ENCODE data around the gene WSCD2. TPM values are rescaled to one million over a fixed set of nuclear protein-coding genes. Genes with fewer than 3 reads are reported as not detected.

The WSCD2 gene
- total and polyA plus RNA-seq, 2 donors (not counting 3 experiments of a cell fraction or from before 2014, with no cell fraction given), result not detected

DNA sequence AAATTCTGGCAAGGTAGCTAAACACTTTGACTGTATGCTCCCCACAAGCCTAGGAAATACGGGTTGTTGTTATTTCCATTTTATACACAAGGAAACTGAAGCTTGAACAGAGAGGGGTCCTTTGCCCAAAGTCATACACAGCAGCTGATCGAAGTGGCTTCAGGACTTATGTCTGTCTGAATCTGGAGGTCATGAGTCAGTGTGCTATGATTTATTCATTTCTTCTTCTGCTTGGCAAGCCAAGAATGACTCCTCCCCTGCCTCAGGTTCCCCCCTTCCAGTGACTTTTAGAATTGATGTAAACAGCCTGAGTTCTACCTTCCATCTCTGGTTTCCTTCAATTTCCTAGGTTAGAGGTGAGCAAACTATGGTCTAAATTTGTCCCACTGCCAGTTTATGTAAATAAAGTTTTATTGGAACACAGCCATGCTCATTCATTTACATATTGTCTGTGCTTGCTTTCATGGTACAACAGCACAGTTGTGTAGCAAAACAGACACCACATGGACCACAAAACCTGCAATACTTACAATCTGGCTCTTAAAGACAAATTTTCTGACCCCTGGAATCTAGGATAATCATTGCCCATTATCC lies 34.9 kb upstream of the WSCD2 start:
- intact Hi-C loops (cut with micrococcal nuclease), result no loop called here
- Histone ChIP-seq H3K4me3 (replicated peaks in 1 of 3; ENCODE audit: insufficient read depth in 1 of 3, low read depth in 1 of 3, low read length in 3 of 3) (no peak overlapping the region), H2AFZ (ENCODE audit: low read depth, low read length) (no peak overlapping the region), H4K20me1 (replicated peaks; ENCODE audit: control insufficient read depth, extremely low read depth, insufficient read depth, low read length) (no peaks in the 10 kb centered on the region), H3K27me3 (ENCODE audit: control insufficient read depth in 2 of 2, insufficient read depth in 2 of 2, low read length in 2 of 2) (no peaks in the 10 kb centered on the region), H3K79me2 (ENCODE audit: control insufficient read depth, insufficient read depth, low read length) (no peaks in the 10 kb centered on the region), H3K4me2 (ENCODE audit: insufficient read depth, low read length) (no peak overlapping the region), H3K9me1 (replicated peaks; ENCODE audit: control insufficient read depth, extremely low read depth, insufficient read depth, low read length) (no peaks in the 10 kb centered on the region), H3K36me3 (ENCODE audit: control insufficient read depth in 2 of 2, extremely low read depth in 1 of 2, insufficient read depth in 2 of 2, low read length in 2 of 2) (no peaks in the 10 kb centered on the region), H3K9me3 (replicated peaks; ENCODE audit: control insufficient read depth, insufficient read depth, low read length) (no peaks in the 10 kb centered on the region), H3K4me1 (ENCODE audit: control insufficient read depth, extremely low read depth, insufficient read depth, low read length) (no peaks in the 10 kb centered on the region), H3K27ac (ENCODE audit: insufficient read depth, low read depth, low read length) (no peak overlapping the region), H3K9ac (replicated peaks; ENCODE audit: extremely low read depth, insufficient read depth, low read length) (no peak overlapping the region)
- FAIRE-seq (no peak), DNase-seq (ENCODE audit: low read depth, low spot score) (no peak)
- dilution Hi-C loops (cut with MboI; ENCODE audit: extremely low pct_ligation_motif_present, low sequenced_read_pairs), result no loop called here
- TF ChIP-seq GATA2 (IDR thresholded peaks at IDR 0.05; ENCODE audit: insufficient read depth, insufficient read length, low read depth, low read length), result no peak
- TF ChIP-seq, protein P1, sequence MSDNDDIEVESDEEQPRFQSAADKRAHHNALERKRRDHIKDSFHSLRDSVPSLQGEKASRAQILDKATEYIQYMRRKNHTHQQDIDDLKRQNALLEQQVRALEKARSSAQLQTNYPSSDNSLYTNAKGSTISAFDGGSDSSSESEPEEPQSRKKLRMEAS (IDR thresholded peaks at IDR 0.05; ENCODE audit: insufficient read depth, insufficient read length), result no peak
- TF ChIP-seq FOS (IDR thresholded peaks at IDR 0.05; ENCODE audit: borderline replicate concordance, insufficient read depth, low read length), result no peak
- CTCF ChIA-PET, result no interaction called here
- POLR2A ChIA-PET, result no interaction called here
- no TSS peak for BruUV-seq (replicated peaks)

DNA sequence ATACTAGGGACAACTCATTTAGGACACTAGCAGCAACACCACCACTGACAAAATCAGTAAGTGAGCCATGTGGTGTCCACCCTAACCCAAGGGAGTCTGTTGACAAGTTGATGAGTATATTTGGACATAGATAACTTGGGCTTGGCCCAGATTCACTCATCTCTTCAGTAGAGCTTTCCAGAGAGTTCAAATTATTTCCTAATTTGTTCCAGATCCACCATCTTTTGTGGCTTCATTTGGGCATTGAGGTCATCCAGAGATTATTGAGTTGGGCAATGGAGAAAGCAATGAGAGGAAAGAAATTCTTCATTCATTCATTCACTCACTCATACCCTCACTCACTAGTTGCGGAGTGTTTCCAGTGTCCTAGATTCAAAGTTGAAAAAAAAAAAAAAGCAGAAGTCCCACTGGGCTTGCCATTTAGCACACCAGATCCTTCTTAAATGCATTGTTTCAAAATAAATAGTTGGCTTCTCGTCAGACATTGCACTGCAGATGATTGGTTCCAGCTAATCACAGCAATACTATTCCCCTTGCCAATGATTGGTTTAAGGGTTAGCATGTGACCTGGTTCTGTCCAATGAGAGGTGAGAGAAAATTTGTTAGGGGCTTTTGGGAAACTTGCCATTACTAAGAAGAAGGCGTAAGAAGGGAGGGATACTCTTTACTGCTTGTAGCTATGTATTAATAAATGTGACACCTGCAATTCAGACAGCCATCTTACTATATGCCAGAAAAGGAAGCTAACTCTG lies 31.8 kb upstream of the WSCD2 start:
- TF ChIP-seq, protein P2, sequence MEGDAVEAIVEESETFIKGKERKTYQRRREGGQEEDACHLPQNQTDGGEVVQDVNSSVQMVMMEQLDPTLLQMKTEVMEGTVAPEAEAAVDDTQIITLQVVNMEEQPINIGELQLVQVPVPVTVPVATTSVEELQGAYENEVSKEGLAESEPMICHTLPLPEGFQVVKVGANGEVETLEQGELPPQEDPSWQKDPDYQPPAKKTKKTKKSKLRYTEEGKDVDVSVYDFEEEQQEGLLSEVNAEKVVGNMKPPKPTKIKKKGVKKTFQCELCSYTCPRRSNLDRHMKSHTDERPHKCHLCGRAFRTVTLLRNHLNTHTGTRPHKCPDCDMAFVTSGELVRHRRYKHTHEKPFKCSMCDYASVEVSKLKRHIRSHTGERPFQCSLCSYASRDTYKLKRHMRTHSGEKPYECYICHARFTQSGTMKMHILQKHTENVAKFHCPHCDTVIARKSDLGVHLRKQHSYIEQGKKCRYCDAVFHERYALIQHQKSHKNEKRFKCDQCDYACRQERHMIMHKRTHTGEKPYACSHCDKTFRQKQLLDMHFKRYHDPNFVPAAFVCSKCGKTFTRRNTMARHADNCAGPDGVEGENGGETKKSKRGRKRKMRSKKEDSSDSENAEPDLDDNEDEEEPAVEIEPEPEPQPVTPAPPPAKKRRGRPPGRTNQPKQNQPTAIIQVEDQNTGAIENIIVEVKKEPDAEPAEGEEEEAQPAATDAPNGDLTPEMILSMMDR (IDR thresholded peaks at IDR 0.05; ENCODE audit: extremely low read depth in 1 of 2, insufficient read depth in 1 of 2, low read depth in 1 of 2, low read length in 2 of 2), result no peak
- TF ChIP-seq MYC (IDR thresholded peaks at IDR 0.05; ENCODE audit: low read depth, low read length), result no peak
- no peak for TF ChIP-seq GATA2 (IDR thresholded peaks at IDR 0.05; ENCODE audit: insufficient read depth, insufficient read length, low read depth, low read length)
- TF ChIP-seq FOS (IDR thresholded peaks at IDR 0.05; ENCODE audit: borderline replicate concordance, insufficient read depth, low read length), result no peak
- TF ChIP-seq, protein P1 (IDR thresholded peaks at IDR 0.05; ENCODE audit: insufficient read depth, insufficient read length), result no peak
- TF ChIP-seq EZH2 (IDR thresholded peaks at IDR 0.05; ENCODE audit: borderline replicate concordance, low read depth, low read length, severe bottlenecking), result no peak
- TF ChIP-seq POLR2A (IDR thresholded peaks at IDR 0.05; ENCODE audit: low read depth, low read length), result no peak
- TF ChIP-seq POLR2AphosphoS5 (IDR thresholded peaks at IDR 0.05; ENCODE audit: insufficient read depth, low read depth, low read length), result no peak
- no peak for TF ChIP-seq JUN (IDR thresholded peaks at IDR 0.05; ENCODE audit: borderline replicate concordance, insufficient read depth, insufficient read length, low read depth)
- Histone ChIP-seq H4K20me1 (replicated peaks; ENCODE audit: control insufficient read depth, extremely low read depth, insufficient read depth, low read length) (no peaks in the 10 kb centered on the region), H3K79me2 (ENCODE audit: control insufficient read depth, insufficient read depth, low read length) (no peaks in the 10 kb centered on the region), H3K4me2 (ENCODE audit: insufficient read depth, low read length) (no peak overlapping the region), H3K9ac (replicated peaks; ENCODE audit: extremely low read depth, insufficient read depth, low read length) (no peak overlapping the region), H3K9me3 (replicated peaks; ENCODE audit: control insufficient read depth, insufficient read depth, low read length) (no peaks in the 10 kb centered on the region), H2AFZ (ENCODE audit: low read depth, low read length) (no peak overlapping the region), H3K36me3 (ENCODE audit: control insufficient read depth in 2 of 2, extremely low read depth in 1 of 2, insufficient read depth in 2 of 2, low read length in 2 of 2) (no peaks in the 10 kb centered on the region), H3K27ac (ENCODE audit: insufficient read depth, low read depth, low read length) (no peak overlapping the region), H3K4me3 (replicated peaks in 1 of 3; ENCODE audit: insufficient read depth in 1 of 3, low read depth in 1 of 3, low read length in 3 of 3) (no peak overlapping the region), H3K9me1 (replicated peaks; ENCODE audit: control insufficient read depth, extremely low read depth, insufficient read depth, low read length) (no peaks in the 10 kb centered on the region), H3K27me3 (ENCODE audit: control insufficient read depth in 2 of 2, insufficient read depth in 2 of 2, low read length in 2 of 2) (no peaks in the 10 kb centered on the region), H3K4me1 (ENCODE audit: control insufficient read depth, extremely low read depth, insufficient read depth, low read length) (no peaks in the 10 kb centered on the region)
- dilution Hi-C loops (cut with MboI; ENCODE audit: extremely low pct_ligation_motif_present, low sequenced_read_pairs) (no loop called here), intact Hi-C loops (cut with micrococcal nuclease) (no loop called here)
- ChIA-PET POLR2A (no interaction called here), CTCF (interaction anchor here (1.6 kb wide), 1 partner anchor 104 kb away, joined by 3 read pairs; no protein-coding TSS in a partner anchor)
- no peak for FAIRE-seq
- DNase-seq (ENCODE audit: low read depth, low spot score), result no peak
- BruUV-seq (replicated peaks), result no TSS peak
